AG04449 (cell line): ENCODE measurements around the gene OSBPL2.

Source experiments
- CTCF ChIA-PET: fragments of 350-600 bp; formaldehyde crosslinking; extraction: SDS; loops from one replicate; lab custom pipeline; 2021; ENCODE audit warnings: antibody characterized with exemption; lab: Yijun Ruan, JAX
- POLR2A ChIA-PET: fragments of 400-600, 350-600 bp; formaldehyde crosslinking; extraction: SDS; loops from one replicate; lab custom pipeline; 2020; ENCODE audit warnings: antibody characterized with exemption, inconsistent platforms; lab: Yijun Ruan, JAX
- DNase-seq: peaks from one replicate; pipeline ENCODE4 v3.0.0-alpha.2; 2010; ENCODE audit warnings: low read depth, low spot score
- H3K4me3 ChIP-seq: 2 replicates; pipeline ENCODE4 v1.5.1; 2011; ENCODE audit warnings: low read depth, mild to moderate bottlenecking, control low read depth, low read length
- CTCF ChIP-seq: IDR thresholded peaks from one replicate; pipeline ENCODE4 v1.5.1; 2011; ENCODE audit warnings: mild to moderate bottlenecking, moderate library complexity, low read length, control low read depth, inconsistent platforms; ENCODE audit not compliant: insufficient read depth; ENCODE audit errors: missing control alignments

The OSBPL2 gene

GRCh38 chr20:62311150-62311549 is 72.8 kb downstream of the OSBPL2 start:
- no peak overlapping the region for H3K4me3 ChIP-seq
- CTCF ChIA-PET: interaction anchor here (1.5 to 1.8 kb wide), 2 partner anchors 9 to 64 kb away, joined by 4 to 5 read pairs; partner anchors contain the start of gene ADRM1
- no peak for DNase-seq
- TF ChIP-seq CTCF: no peak
- POLR2A ChIA-PET: no interaction called here

GRCh38 chr20:62311832-62312661 is 73.7 kb downstream of the OSBPL2 start:
- no peak for TF ChIP-seq CTCF
- ChIA-PET POLR2A (no interaction called here), CTCF (interaction anchor here (1.8 kb wide), 1 partner anchor 63 kb away, joined by 5 read pairs; no protein-coding TSS in a partner anchor)
- no peak overlapping the region for H3K4me3 ChIP-seq
- no peak for DNase-seq

GRCh38 chr20:62312662-62312977 is 74.3 kb downstream of the OSBPL2 start:
- no peak for TF ChIP-seq CTCF
- no peak for DNase-seq
- CTCF ChIA-PET: interaction anchor here (1.8 kb wide), 1 partner anchor 63 kb away, joined by 5 read pairs; no protein-coding TSS in a partner anchor
- POLR2A ChIA-PET: interaction anchor here (0.5 kb wide), 1 partner anchor 9 kb away, joined by 3 read pairs; no protein-coding TSS in a partner anchor
- H3K4me3 ChIP-seq: no peak overlapping the region

GRCh38 chr20:62313021-62313420 is 74.7 kb downstream of the OSBPL2 start:
- ChIA-PET POLR2A (interaction anchor here (0.5 kb wide), 1 partner anchor 9 kb away, joined by 3 read pairs; no protein-coding TSS in a partner anchor), CTCF (interaction anchor here (1.8 kb wide), 1 partner anchor 62 kb away, joined by 5 read pairs; no protein-coding TSS in a partner anchor)
- H3K4me3 ChIP-seq: no peak overlapping the region
- no peak for TF ChIP-seq CTCF
- DNase-seq: no peak

- ChIA-PET POLR2A (no interaction called here), CTCF (no interaction called here)
- no peak for DNase-seq
- no peak overlapping the region for H3K4me3 ChIP-seq
- TF ChIP-seq CTCF: no peak
These were observed 75.4 kb downstream of the OSBPL2 start for GRCh38 chr20:62313460-62314338.

- DNase-seq: no peak
- CTCF ChIA-PET: no interaction called here
These were observed 76.0 kb downstream of the OSBPL2 start for GRCh38 chr20:62314339-62314638.

More at GRCh38 chr20:62314339-62314638, 76.0 kb downstream of the OSBPL2 start:
- no peak for TF ChIP-seq CTCF
- no peak overlapping the region for H3K4me3 ChIP-seq
- POLR2A ChIA-PET: no interaction called here
